ENCODE data around the gene DUSP5. TPM values are rescaled to one million over a fixed set of nuclear protein-coding genes. Genes with fewer than 3 reads are reported as not detected.

DUSP5 gene
- total and polyA plus RNA-seq, 7 donors = 3.6 to 42.1 (median 12.0) TPM

- intact Hi-C loops (cut with DNase I) = no loop called here
- no peak overlapping the region for H3K27ac ChIP-seq
- TF ChIP-seq, protein P1, sequence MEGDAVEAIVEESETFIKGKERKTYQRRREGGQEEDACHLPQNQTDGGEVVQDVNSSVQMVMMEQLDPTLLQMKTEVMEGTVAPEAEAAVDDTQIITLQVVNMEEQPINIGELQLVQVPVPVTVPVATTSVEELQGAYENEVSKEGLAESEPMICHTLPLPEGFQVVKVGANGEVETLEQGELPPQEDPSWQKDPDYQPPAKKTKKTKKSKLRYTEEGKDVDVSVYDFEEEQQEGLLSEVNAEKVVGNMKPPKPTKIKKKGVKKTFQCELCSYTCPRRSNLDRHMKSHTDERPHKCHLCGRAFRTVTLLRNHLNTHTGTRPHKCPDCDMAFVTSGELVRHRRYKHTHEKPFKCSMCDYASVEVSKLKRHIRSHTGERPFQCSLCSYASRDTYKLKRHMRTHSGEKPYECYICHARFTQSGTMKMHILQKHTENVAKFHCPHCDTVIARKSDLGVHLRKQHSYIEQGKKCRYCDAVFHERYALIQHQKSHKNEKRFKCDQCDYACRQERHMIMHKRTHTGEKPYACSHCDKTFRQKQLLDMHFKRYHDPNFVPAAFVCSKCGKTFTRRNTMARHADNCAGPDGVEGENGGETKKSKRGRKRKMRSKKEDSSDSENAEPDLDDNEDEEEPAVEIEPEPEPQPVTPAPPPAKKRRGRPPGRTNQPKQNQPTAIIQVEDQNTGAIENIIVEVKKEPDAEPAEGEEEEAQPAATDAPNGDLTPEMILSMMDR (IDR thresholded peaks at IDR 0.05) = no peak
- 75 to 88% methylated on average over 3 of the region's 3 CpGs for WGBS, 2 donors
- H3K27me3 ChIP-seq = no peaks in the 10 kb centered on the region
- H3K4me3 ChIP-seq = no peak overlapping the region
- no peaks in the 10 kb centered on the region for H3K36me3 ChIP-seq
- no peaks in the 10 kb centered on the region for H3K4me1 ChIP-seq
- H3K9me3 ChIP-seq = no peaks in the 10 kb centered on the region
- DNase-seq = peak; percentile 11
Measured at GRCh38 chr10:110456523-110457091, 41.1 kb upstream of the DUSP5 start.

- no peak overlapping the region for H3K27ac ChIP-seq
- H3K4me3 ChIP-seq = no peak overlapping the region
- TF ChIP-seq EP300 (IDR thresholded peaks at IDR 0.05) (no peak), POLR2AphosphoS5 (IDR thresholded peaks at IDR 0.05) (no peak), POLR2A (IDR thresholded peaks at IDR 0.05) (no peak)
- TF ChIP-seq, protein P1 (IDR thresholded peaks at IDR 0.05) = no peak
- peak; percentile 13 for DNase-seq
- no peaks in the 10 kb centered on the region for H3K9me3 ChIP-seq
- no peaks in the 10 kb centered on the region for H3K36me3 ChIP-seq
- intact Hi-C loops (cut with DNase I) = no loop called here
- no peaks in the 10 kb centered on the region for H3K27me3 ChIP-seq
- H3K4me1 ChIP-seq = no peaks in the 10 kb centered on the region
- WGBS, 2 donors = 77 to 90% methylated on average over 9 of the region's 9 CpGs
Measured at GRCh38 chr10:110457851-110458250, 39.9 kb upstream of the DUSP5 start.

- intact Hi-C loops (cut with DNase I) = no loop called here
- Histone ChIP-seq H3K9me3 (no peaks in the 10 kb centered on the region), H3K36me3 (no peaks in the 10 kb centered on the region), H3K27me3 (no peaks in the 10 kb centered on the region), H3K27ac (peak overlapping the region in 1 of 4 donors; percentile 8), H3K4me3 (no peak overlapping the region), H3K4me1 (no peaks in the 10 kb centered on the region)
- no peak for DNase-seq
- 70 to 86% methylated on average over 7 of the region's 7 CpGs for WGBS, 2 donors
- TF ChIP-seq EP300 (IDR thresholded peaks at IDR 0.05) (no peak), POLR2AphosphoS5 (IDR thresholded peaks at IDR 0.05) (no peak), POLR2A (IDR thresholded peaks at IDR 0.05) (no peak)
Measured at GRCh38 chr10:110458266-110458920, 39.3 kb upstream of the DUSP5 start.

DNA sequence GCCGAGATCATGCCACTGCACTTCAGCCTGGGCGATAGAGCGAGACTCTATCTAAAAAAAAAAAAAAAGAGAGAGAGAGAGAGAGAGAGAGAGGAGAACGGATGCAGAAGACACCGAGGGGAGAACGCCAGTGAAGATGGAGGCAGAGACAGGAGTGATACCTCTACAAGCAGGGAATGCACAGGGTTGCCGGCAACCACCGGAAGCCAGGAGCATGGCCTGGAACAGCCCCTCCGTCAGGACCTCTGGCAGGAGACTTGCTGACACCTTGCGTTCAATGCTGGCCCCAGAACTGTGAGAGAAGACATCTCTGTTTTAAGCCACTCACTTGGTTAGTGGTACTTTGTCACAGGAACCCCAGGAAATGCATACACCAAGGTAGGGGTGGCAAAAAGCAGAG, 38.1 kb upstream of the DUSP5 start:
- Histone ChIP-seq H3K4me1 (no peaks in the 10 kb centered on the region), H3K36me3 (no peaks in the 10 kb centered on the region), H3K4me3 (no peak overlapping the region), H3K27ac (no peak overlapping the region), H3K9me3 (no peaks in the 10 kb centered on the region), H3K27me3 (no peaks in the 10 kb centered on the region)
- intact Hi-C loops (cut with DNase I) = no loop called here
- no peak for DNase-seq
- TF ChIP-seq POLR2A (IDR thresholded peaks at IDR 0.05) = no peak
- no peak for TF ChIP-seq EP300 (IDR thresholded peaks at IDR 0.05)
- TF ChIP-seq, protein P1 (IDR thresholded peaks at IDR 0.05) = no peak
- TF ChIP-seq POLR2AphosphoS5 (IDR thresholded peaks at IDR 0.05) = no peak
- WGBS, 2 donors = 90 to 97% methylated on average over 10 of the region's 10 CpGs

GRCh38 chr10:110460111-110460809, 37.4 kb upstream of the DUSP5 start:
- WGBS, 2 donors = 59 to 67% methylated on average over 16 of the region's 16 CpGs
- no peak for DNase-seq
- Histone ChIP-seq H3K4me3 (no peak overlapping the region), H3K27ac (no peak overlapping the region), H3K9me3 (no peaks in the 10 kb centered on the region), H3K27me3 (no peaks in the 10 kb centered on the region), H3K4me1 (no peaks in the 10 kb centered on the region), H3K36me3 (no peaks in the 10 kb centered on the region)
- no peak for TF ChIP-seq EP300 (IDR thresholded peaks at IDR 0.05)
- TF ChIP-seq POLR2AphosphoS5 (IDR thresholded peaks at IDR 0.05) = no peak
- no peak for TF ChIP-seq POLR2A (IDR thresholded peaks at IDR 0.05)
- TF ChIP-seq, protein P1 (IDR thresholded peaks at IDR 0.05) = no peak
- intact Hi-C loops (cut with DNase I) = no loop called here

Data from sigmoid colon (tissue), 7 donors.